AG04449 (cell line): Measurements from ENCODE around the gene PUM1.

ENCODE experiments used
- CTCF ChIA-PET: fragments of 350-600 bp; formaldehyde crosslinking; extraction: SDS; loops from one replicate; lab custom pipeline; 2021; ENCODE audit warnings: antibody characterized with exemption; lab: Yijun Ruan, JAX
- POLR2A ChIA-PET: fragments of 400-600, 350-600 bp; formaldehyde crosslinking; extraction: SDS; loops from one replicate; lab custom pipeline; 2020; ENCODE audit warnings: antibody characterized with exemption, inconsistent platforms; lab: Yijun Ruan, JAX
- DNase-seq: peaks from one replicate; pipeline ENCODE4 v3.0.0-alpha.2; 2010; ENCODE audit warnings: low read depth, low spot score
- H3K4me3 ChIP-seq: 2 replicates; pipeline ENCODE4 v1.5.1; 2011; ENCODE audit warnings: low read depth, mild to moderate bottlenecking, control low read depth, low read length
- TF ChIP-seq, protein P1 (sequence below): IDR thresholded peaks from one replicate; pipeline ENCODE4 v1.5.1; 2011; ENCODE audit warnings: mild to moderate bottlenecking, moderate library complexity, low read length, control low read depth, inconsistent platforms; ENCODE audit not compliant: insufficient read depth; ENCODE audit errors: missing control alignments

PUM1 gene

DNA sequence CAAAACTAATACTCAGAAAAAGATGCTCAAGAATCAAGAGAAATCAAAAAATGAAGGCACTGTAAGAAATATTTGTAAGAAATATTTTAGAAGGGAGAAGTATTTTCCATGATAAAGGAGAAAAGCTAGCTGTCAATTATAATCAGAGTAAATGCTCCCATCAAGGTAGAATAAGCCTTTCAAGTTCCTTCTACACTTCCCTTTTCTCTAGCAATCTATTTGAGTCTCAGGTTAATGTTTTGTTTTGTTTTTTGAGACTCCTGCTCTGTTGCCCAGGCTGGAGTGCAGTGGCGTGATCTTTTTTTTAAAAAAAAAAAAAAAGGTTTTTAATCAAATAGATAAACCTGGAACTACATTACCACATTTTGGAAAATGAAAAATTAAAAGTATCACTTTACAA is 33.3 kb downstream of the PUM1 start:
- no peak for DNase-seq
- ChIA-PET CTCF (no interaction called here), POLR2A (no interaction called here)
- TF ChIP-seq, protein P1, sequence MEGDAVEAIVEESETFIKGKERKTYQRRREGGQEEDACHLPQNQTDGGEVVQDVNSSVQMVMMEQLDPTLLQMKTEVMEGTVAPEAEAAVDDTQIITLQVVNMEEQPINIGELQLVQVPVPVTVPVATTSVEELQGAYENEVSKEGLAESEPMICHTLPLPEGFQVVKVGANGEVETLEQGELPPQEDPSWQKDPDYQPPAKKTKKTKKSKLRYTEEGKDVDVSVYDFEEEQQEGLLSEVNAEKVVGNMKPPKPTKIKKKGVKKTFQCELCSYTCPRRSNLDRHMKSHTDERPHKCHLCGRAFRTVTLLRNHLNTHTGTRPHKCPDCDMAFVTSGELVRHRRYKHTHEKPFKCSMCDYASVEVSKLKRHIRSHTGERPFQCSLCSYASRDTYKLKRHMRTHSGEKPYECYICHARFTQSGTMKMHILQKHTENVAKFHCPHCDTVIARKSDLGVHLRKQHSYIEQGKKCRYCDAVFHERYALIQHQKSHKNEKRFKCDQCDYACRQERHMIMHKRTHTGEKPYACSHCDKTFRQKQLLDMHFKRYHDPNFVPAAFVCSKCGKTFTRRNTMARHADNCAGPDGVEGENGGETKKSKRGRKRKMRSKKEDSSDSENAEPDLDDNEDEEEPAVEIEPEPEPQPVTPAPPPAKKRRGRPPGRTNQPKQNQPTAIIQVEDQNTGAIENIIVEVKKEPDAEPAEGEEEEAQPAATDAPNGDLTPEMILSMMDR: no peak
- no peak overlapping the region for H3K4me3 ChIP-seq

DNA sequence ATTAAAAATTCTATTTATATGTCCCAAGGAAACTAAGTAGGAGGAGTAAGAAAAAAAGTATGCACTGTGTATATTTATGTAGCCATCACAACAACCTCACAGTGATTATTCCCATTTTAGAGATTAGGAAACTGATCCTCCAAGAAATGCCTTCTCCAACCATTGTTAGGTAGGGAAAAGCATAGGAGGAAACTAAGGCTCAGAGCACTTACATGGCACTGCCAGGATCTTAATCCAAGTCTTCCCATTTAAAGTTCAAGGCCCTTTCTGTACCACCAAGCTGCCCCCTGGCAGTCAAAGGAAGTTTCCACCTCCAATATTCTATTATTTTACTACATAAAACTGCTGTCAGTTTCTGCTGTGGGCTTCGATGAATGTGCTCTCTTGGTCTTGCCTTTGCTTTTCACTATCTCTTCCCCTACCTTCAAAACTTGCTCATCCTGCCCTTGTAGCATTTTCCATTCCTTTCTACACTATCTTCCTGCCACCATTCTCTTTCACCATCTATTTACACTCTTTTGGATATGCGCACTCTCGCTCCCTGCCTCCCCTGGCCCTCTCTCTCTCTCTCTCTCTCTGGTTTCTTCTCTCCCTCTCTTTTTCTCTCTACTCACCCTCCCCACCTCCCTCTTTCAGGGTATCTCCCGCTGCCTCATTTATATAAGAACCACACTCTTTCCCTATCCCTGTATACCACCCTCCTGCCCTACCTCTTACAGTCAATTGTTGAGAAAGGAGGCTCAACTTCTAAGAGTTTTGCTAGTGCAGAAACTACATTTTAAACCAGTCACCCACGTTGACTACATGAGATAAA is 34.0 kb downstream of the PUM1 start:
- ChIA-PET POLR2A (no interaction called here), CTCF (interaction anchor here (0.9 to 1.7 kb wide), 4 partner anchors 9 to 249 kb away, joined by 3 to 4 read pairs (median 3); no protein-coding TSS in a partner anchor)
- DNase-seq: no peak
- TF ChIP-seq, protein P1: no peak
- H3K4me3 ChIP-seq: no peak overlapping the region

GRCh38 chr1:31029026-31029425 is 36.5 kb downstream of the PUM1 start:
- TF ChIP-seq, protein P1: no peak
- POLR2A ChIA-PET: no interaction called here
- no peak overlapping the region for H3K4me3 ChIP-seq
- DNase-seq: no peak
- CTCF ChIA-PET: no interaction called here

- no peak overlapping the region for H3K4me3 ChIP-seq
- ChIA-PET POLR2A (no interaction called here), CTCF (interaction anchor here (0.8 to 1.0 kb wide), 2 partner anchors 9 to 134 kb away, joined by 3 to 7 read pairs; no protein-coding TSS in a partner anchor)
- TF ChIP-seq, protein P1: no peak
- DNase-seq: no peak
Observed at GRCh38 chr1:31027693-31028526, 37.6 kb downstream of the PUM1 start.

GRCh38 chr1:31022259-31022658 is 43.3 kb downstream of the PUM1 start:
- H3K4me3 ChIP-seq: no peak overlapping the region
- TF ChIP-seq, protein P1: no peak
- POLR2A ChIA-PET: no interaction called here
- CTCF ChIA-PET: interaction anchor here (1.2 kb wide), 1 partner anchor 8 kb away, joined by 4 read pairs; no protein-coding TSS in a partner anchor
- no peak for DNase-seq
